ENCODE measurements around the gene TRIM44.

The TRIM44 gene

GRCh38 chr11:35662649-35663407, at the start of gene TRIM44:
TSS of gene TRIM44 (plus strand) at chr11:35662775. CDS start at chr11:35663112, 337 bp downstream.
- DNase-seq (ENCODE audit: low spot score), result peak; percentile 86

- DNase-seq (ENCODE audit: low spot score), result no peak
Measured at GRCh38 chr11:35614939-35615569, 47.5 kb upstream of the TRIM44 start.

- DNase-seq (ENCODE audit: low spot score), result peak; percentile 35
Measured at GRCh38 chr11:35615921-35616900, 46.4 kb upstream of the TRIM44 start.

GRCh38 chr11:35617316-35617686, 45.3 kb upstream of the TRIM44 start:
- DNase-seq (ENCODE audit: low spot score), result no peak

- peak; percentile 89 for DNase-seq (ENCODE audit: low spot score)
Measured at GRCh38 chr11:35617687-35618496, 44.7 kb upstream of the TRIM44 start, which contains the start of gene FJX1. TSS of gene FJX1 (plus strand) at chr11:35618460. CDS start at chr11:35618637, 177 bp downstream.

- DNase-seq (ENCODE audit: low spot score), result peak; percentile 54
Measured at GRCh38 chr11:35618497-35619115, 44.0 kb upstream of the TRIM44 start.

GRCh38 chr11:35619116-35619854, 43.3 kb upstream of the TRIM44 start:
- DNase-seq (ENCODE audit: low spot score), result peak; percentile 45

GRCh38 chr11:35619855-35620640, 42.5 kb upstream of the TRIM44 start:
- peak; percentile 72 for DNase-seq (ENCODE audit: low spot score)

- DNase-seq (ENCODE audit: low spot score), result no peak
Measured at GRCh38 chr11:35620795-35621194, 41.8 kb upstream of the TRIM44 start.

- no peak for DNase-seq (ENCODE audit: low spot score)
Measured at GRCh38 chr11:35621620-35622019, 41.0 kb upstream of the TRIM44 start.

GRCh38 chr11:35622070-35622469, 40.5 kb upstream of the TRIM44 start:
- DNase-seq (ENCODE audit: low spot score), result no peak

- no peak for DNase-seq (ENCODE audit: low spot score)
Measured at GRCh38 chr11:35623621-35624168, 38.9 kb upstream of the TRIM44 start.

GRCh38 chr11:35624316-35624715, 38.3 kb upstream of the TRIM44 start:
- no peak for DNase-seq (ENCODE audit: low spot score)

GRCh38 chr11:35624781-35625180, 37.8 kb upstream of the TRIM44 start:
- no peak for DNase-seq (ENCODE audit: low spot score)

- DNase-seq (ENCODE audit: low spot score), result no peak
Measured at GRCh38 chr11:35626501-35626900, 36.1 kb upstream of the TRIM44 start.

- DNase-seq (ENCODE audit: low spot score), result no peak
Measured at GRCh38 chr11:35629511-35629910, 33.1 kb upstream of the TRIM44 start.

- DNase-seq (ENCODE audit: low spot score), result no peak
Measured at GRCh38 chr11:35629914-35630313, 32.7 kb upstream of the TRIM44 start.

GRCh38 chr11:35631891-35632290, 30.7 kb upstream of the TRIM44 start:
- DNase-seq (ENCODE audit: low spot score), result no peak

GRCh38 chr11:35632301-35632700, 30.3 kb upstream of the TRIM44 start:
- DNase-seq (ENCODE audit: low spot score), result no peak
